COLO829 (cell line): ENCODE results near the gene RASSF10.
"Not testable (repeated sequence)": the region's sequence is repeated elsewhere in the genome, so short reads cannot be mapped to it uniquely, and the experiment has no call there.

Source experiments
- DNase-seq: peaks from one replicate; pipeline ENCODE4 v3.0.0; 2012; ENCODE audit warnings: low spot score

Gene RASSF10

DNA sequence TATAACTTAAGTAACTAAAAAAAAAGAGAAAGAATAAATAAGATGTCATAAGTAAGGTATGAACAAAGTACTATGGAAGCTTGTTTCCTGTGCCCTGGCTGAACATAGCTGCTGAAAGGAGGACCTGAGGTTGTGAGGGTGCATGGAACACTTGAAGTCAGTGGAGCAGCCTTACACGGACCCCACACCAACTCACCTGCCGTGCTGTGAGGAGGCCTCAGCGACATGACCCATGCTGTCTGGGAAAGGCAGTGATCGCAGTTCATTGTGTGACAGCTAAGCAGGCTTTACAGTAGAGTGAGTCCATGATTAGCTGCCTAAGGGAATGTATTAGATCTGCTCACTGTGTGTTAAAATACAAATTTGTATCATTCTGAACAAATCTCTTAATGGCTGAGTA lies 17.6 kb downstream of the RASSF10 start:
- DNase-seq = no peak

DNA sequence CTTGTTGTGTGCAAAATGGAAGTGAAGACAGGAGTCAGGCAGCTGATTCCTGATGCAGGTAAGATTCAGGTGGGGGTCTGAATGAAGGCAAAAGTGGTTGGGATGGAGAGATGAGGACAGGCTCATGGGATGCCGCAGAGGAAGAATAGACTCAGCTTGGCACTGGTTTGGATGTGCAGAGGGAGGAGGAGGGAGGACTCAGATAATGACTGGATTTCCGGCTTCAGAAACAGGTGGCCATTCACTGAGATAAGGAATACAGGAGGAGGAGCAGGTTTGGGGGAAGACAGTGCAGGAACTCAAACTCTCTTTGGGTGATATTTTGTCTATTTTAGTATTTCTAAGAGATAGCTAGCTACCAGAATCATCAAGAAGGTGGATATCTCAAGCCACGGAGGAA lies 19.2 kb downstream of the RASSF10 start:
- no peak for DNase-seq

DNA sequence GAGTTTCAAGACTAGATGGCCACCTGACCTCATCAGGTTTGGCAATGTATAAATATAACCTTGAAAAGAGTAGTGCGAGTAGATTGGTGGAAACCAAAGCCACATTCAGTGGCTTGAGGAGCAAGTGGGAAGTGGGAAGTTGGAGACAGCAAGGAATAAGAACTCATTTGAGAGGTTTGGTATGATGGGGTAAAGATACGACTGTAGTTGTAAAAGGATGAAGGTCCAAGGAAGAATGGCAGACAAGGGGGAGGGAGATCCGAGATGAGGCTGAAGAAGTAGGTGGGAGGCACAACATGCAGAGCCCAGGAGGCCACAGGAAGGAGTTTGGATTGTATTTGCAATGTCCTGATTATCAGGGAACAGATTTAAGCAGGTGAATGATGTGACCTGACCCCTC lies 20.8 kb downstream of the RASSF10 start:
- no peak for DNase-seq

DNA sequence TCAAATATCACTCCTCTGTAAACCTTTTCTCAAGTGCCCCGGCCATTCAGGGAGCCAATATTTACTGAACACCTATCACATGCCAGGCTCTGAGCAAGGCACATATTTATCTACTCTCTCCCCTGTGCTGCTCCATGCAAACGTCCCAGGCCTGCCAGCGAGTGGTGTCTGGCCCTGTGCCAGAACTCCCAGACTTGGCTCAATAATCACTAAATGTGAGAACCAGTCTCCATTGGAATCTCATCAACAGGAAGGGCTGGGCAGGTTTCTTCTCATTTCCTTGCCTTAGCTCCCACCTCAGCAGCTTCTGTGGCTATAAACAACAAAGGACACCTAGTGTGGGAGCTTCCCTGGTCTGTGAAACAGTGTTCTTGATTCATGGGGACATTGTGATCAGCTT lies 21.7 kb downstream of the RASSF10 start:
- DNase-seq = no peak

- DNase-seq = no peak
Observed at GRCh38 chr11:13031349-13031748, 22.2 kb downstream of the RASSF10 start.

GRCh38 chr11:13033760-13034533 lies 24.8 kb downstream of the RASSF10 start:
- no peak for DNase-seq

DNA sequence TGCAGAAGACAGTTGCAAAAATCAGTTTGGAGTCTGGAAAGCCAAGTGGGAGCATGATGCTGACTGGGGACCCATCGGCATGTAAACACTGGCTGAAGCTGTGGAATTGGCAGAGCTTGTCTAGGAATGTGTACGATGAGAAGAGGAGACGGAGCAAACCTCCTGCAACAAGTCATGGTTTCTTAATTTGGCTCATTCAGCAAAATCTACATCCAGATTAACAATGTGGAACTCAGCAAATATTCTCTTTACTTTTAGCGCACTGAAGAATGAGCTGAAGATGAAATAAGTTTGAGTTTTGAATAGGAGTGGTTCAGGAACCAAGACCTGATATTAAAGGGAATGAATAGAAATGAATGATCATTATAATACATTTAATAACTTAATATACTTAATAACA lies 26.6 kb downstream of the RASSF10 start:
- no peak for DNase-seq

DNA sequence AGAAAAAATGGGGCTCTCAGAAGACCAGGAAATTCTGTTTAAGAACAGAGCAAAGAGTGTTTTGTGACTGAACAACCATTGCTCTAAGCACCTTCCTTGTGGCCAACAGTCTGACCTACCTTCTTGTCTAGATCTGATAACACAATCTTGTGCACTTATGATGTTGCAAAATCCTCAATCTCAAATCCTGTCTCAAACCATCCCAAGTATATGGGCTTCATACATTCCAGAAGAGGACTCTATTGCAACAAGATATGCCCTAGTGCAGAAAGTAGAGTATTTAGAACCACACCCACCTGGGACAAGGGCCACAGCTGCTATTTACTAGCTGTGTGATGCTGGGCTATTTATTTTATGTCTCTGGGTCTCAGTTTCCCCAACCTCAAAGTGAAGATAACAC lies 27.1 kb downstream of the RASSF10 start:
- DNase-seq = no peak

GRCh38 chr11:13038366-13038765 lies 29.2 kb downstream of the RASSF10 start:
- DNase-seq = no peak

GRCh38 chr11:13039126-13039525 lies 30.0 kb downstream of the RASSF10 start:
- DNase-seq = no peak

GRCh38 chr11:13040969-13041561 lies 31.9 kb downstream of the RASSF10 start:
- DNase-seq = no peak

DNA sequence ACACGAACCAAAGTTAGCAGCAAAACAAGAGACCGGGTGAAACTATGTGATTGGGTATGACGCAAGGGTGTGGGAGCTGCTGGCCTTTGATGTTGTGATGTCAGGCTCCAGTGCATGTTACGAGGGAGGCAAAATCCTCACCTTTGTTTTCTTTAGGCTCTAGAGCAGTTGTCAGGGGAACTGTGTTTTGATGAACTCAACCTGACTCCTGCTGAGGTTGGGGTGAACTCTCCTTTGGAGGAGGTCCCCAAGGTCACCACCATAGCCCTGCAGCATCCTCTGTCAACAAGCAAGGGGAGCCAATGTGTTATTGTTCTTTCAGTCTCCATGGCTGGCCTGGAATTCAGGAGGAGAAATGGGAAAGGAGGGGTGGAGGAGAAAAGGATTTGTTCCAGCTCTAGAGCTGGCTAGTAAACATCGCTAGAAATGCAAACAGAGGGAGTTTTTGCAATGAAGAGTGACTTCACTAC lies 33.8 kb downstream of the RASSF10 start:
- no peak for DNase-seq

DNA sequence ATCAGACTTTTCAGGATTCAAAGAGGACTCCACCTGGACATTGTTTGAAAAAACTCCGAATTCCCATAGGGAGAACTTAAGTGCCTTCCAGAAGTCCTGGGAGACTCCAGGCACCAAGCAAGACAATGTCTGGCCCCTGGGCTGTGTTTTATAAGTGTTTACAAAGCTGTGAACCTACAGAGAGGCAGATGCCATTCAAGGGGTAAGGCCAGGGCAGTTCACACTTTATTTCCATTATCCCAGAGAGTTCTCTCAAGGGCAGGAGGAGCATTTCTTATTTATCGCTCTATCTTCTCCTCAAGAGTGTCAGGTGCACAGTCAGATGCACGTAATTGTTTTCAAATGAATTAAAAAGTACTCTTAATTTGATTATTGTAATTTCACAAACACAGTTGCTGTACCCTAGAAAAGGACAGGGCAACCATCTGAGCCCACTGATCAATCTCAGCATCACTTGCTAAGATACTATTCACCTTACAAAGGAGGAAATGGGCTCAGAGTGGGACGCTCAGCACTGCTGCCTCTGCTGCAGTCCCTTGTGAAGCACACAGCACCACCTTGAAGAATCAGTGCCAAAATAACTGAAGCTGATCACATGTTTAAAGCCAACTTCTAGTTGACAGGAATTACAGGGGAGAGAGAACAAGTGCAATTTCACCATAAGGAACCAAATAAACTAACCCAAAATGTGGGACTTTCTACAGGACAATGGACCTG lies 35.0 kb downstream of the RASSF10 start:
- DNase-seq = no peak

- not testable (repeated sequence) for DNase-seq
Observed at GRCh38 chr11:13045089-13045488, 36.0 kb downstream of the RASSF10 start.

DNA sequence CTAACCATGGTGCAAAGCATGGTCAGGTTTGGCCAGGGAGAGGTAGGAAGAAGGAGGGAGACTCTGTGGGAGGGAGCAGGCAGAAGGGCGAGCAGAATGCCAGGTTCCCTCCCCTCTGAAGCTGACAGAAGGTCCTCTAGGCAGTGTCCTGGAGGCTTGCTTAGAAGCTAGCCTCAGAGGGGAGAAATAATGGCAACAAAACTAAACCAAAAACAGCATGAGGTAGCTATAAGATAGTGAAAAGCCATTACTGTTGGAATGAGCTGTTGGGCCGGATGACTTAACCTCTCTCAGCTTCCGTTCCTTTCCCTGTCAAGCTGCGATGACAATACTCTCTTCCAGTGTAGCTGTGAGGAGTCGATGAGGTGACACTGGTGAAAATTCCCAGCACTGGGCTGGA lies 36.6 kb downstream of the RASSF10 start:
- no peak for DNase-seq

DNA sequence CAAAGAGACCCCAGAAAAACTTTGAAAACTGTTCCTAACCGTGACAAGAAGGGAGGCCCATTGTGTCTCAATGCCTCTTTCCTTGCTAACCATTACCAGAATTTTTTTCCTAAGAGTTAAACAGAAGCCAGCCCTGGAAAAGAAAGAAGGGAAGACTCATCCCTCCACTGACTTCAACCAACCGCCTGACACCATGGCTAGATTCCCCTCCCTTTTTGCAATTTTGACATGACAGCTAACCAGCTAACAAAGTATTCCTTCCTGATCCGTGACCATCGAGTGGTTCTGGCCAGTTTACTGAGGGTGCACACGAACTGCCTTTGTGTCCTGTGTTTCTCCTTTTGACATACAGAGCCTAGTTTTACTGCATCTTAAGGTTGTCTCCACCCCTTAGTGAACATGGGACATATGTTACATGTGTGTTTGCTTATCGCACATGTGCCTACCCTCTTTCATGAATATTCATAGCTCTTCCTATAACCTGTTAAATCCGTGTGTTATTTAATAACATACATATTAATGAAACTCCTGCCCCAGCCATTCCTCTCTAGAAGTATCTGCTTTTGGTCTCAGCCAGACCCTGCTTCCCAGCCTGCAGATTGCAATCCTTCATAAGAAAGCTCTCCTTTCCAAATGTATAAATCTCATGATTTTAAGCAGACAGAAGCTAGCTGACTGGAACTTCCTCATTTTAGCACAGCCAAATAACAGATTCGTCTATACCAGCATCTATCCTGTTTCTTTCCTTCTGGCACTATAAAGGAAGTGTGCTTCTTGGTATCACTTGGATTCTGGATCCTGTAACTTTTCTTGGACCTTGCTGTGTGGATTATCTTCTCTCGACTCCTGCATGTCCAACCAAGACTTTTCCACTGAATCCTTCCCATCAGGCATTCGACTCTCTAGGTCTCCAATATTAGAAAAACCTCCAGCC lies 37.8 kb downstream of the RASSF10 start:
- DNase-seq = no peak

DNA sequence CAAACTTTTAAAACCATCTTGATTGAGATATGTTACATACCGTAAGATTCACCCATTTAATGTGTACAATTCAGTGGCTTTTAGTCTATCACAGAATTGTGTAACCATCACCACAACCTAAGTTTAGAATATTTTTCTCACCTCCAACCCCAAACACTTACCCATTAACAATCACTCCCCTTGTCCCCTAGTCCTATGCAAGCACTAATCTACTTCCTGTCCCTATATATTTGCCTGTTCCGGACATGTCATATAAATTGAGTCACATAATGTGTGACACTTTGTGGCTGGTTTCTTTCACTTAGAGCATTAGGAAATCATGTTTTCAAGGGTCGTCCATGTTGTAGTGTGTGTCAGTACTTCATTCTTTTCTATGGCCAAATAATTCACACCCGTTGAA lies 38.8 kb downstream of the RASSF10 start:
- no peak for DNase-seq

GRCh38 chr11:13051257-13051656 lies 42.1 kb downstream of the RASSF10 start:
- no peak for DNase-seq

- no peak for DNase-seq
Observed at GRCh38 chr11:13052130-13052571, 43.0 kb downstream of the RASSF10 start.

- DNase-seq = peak; percentile 23
Observed at GRCh38 chr11:13053255-13053917, 44.3 kb downstream of the RASSF10 start.

- DNase-seq = no peak
Observed at GRCh38 chr11:13054278-13054677, 45.2 kb downstream of the RASSF10 start.
